Measurements from ENCODE around the gene SERPINE1.
"Not testable (repeated sequence)": the region's sequence is repeated elsewhere in the genome, so short reads cannot be mapped to it uniquely, and the experiment has no call there.

The SERPINE1 gene

GRCh38 chr7:101119876-101120275 lies 7.0 kb upstream of the SERPINE1 start:
- Histone ChIP-seq H3K4me1 (ENCODE audit: control insufficient read depth, low read length) (no peaks in the 10 kb centered on the region), H3K36me3 (ENCODE audit: control insufficient read depth, low read length) (no peaks in the 10 kb centered on the region), H3K9me2 (replicated peaks; ENCODE audit: control insufficient read depth, low read length) (no peaks in the 10 kb centered on the region), H3K4me3 (ENCODE audit: low read length) (no peak overlapping the region), H3K79me2 (ENCODE audit: control insufficient read depth, low read length) (no peaks in the 10 kb centered on the region), H3K27me3 (ENCODE audit: control insufficient read depth, low read length) (peaks cover 33% of the 10 kb centered on the region), H3K27ac (ENCODE audit: low read depth, low read length) (no peak overlapping the region), H3K9me3 (ENCODE audit: control insufficient read depth, insufficient read depth, low read length) (no peaks in the 10 kb centered on the region), H3F3A (ENCODE audit: control insufficient read depth, insufficient read depth) (no peaks in the 10 kb centered on the region), H3K4me2 (ENCODE audit: low read length) (no peak overlapping the region), H4K20me1 (ENCODE audit: control insufficient read depth, insufficient read depth, low read depth, low read length) (no peaks in the 10 kb centered on the region)
- TF ChIP-seq CTCF (IDR thresholded peaks at IDR 0.05; ENCODE audit: low read depth, low read length, poor library complexity, severe bottlenecking), result no peak
- TF ChIP-seq EZH2phosphoT487 (IDR thresholded peaks at IDR 0.05; ENCODE audit: borderline replicate concordance, low read length), result no peak

DNA sequence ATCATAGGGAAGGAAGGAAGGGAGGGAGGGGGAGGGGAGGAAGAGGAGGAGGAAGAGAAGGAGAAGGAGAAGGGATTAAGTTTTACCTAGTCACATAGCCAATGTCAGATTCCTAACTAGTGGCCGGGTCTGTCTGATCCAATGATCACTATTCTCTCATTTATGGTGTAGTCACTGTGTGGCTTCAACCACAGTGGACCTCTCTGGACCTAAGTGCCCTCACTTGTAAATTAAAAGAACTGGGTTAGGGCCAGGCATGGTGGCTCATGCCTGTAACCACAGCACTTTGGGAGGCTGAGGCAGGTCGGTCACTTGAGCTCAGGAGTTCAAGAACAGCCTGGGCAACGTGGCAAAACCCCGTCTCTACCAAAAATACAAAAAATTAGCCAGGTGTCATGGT lies 6.6 kb upstream of the SERPINE1 start:
- Histone ChIP-seq H3K27ac (ENCODE audit: low read depth, low read length) (no peak overlapping the region), H3K4me3 (ENCODE audit: low read length) (no peak overlapping the region), H3K4me1 (ENCODE audit: control insufficient read depth, low read length) (no peaks in the 10 kb centered on the region), H3K27me3 (ENCODE audit: control insufficient read depth, low read length) (peaks cover 35% of the 10 kb centered on the region), H3K36me3 (ENCODE audit: control insufficient read depth, low read length) (no peaks in the 10 kb centered on the region), H4K20me1 (ENCODE audit: control insufficient read depth, insufficient read depth, low read depth, low read length) (no peaks in the 10 kb centered on the region), H3K9me3 (ENCODE audit: control insufficient read depth, insufficient read depth, low read length) (no peaks in the 10 kb centered on the region), H3K9me2 (replicated peaks; ENCODE audit: control insufficient read depth, low read length) (no peaks in the 10 kb centered on the region), H3K4me2 (ENCODE audit: low read length) (no peak overlapping the region), H3K79me2 (ENCODE audit: control insufficient read depth, low read length) (no peaks in the 10 kb centered on the region), H3F3A (ENCODE audit: control insufficient read depth, insufficient read depth) (no peaks in the 10 kb centered on the region)
- TF ChIP-seq CTCF (IDR thresholded peaks at IDR 0.05; ENCODE audit: low read depth, low read length, poor library complexity, severe bottlenecking) (no peak), EZH2phosphoT487 (IDR thresholded peaks at IDR 0.05; ENCODE audit: borderline replicate concordance, low read length) (no peak)

DNA sequence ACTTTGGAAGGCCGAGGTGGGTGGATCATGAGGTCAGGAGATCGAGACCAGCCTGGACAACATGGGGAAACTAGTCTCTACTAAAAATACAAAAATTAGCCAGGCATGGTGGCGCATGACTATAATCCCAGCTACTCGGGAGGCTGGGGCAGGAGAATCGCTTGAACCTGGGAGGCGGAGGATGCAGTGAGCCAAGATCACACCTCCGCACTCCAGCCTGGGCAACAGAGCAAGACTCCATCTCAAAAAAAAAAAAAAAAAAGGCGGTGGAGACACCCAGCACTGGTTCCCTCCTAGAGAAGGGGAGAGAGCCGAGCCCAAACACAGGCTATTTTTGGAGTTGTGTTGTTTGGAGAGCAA lies 5.3 kb upstream of the SERPINE1 start:
- peaks cover 43% of the 10 kb centered on the region for H3K27me3 ChIP-seq (ENCODE audit: control insufficient read depth, low read length)
- H3F3A ChIP-seq (ENCODE audit: control insufficient read depth, insufficient read depth); H3K27ac ChIP-seq (ENCODE audit: low read depth, low read length): not testable (repeated sequence)

DNA sequence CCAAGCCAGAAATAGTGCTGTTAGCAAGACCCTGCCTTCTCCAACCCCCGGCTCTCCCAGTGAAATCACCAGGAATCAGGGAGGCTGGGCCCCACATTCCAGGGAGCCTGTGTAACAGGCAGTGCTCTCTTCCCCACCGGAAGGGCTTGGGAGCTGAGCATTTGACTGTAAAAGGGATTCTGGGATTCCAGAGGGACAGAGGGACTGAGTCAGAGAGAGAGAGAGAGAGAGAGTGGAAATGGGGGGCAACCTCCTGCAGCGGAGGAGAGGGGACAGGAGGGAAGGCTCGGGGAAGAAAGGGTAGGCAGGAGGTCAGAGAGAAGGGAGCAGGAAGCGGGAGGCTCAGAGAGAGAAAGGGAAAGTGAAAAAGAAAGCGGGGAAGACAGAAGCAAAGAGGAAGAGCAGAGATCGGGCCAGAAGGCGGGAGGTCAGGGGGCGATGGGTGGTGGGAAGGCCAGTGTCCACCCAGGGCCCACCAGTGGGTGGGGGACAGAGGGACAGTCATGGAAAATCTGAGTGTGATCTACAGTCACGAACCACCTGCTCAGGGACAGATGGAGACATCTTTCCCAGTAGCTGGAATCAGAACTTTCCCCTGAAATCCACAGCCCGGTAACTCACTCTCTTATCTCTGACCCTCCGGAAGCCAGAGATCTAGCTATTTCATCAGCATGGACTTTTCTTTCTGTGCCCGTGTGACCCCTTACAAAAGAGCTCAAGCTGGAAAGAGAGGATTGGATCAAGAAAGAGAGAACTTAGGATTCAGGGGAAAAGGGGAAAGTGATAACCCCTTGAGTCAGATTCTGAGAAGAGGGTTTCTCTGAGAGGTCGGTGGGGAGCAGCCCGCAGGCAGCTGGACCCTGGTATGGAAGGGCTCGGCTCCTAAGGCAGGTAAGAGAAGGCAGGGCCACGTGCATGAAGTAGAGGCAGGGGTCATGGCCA lies 4.6 kb upstream of the SERPINE1 start:
- Histone ChIP-seq H3K4me3 (ENCODE audit: low read length) (no peak overlapping the region), H3K36me3 (ENCODE audit: control insufficient read depth, low read length) (no peaks in the 10 kb centered on the region), H3K79me2 (ENCODE audit: control insufficient read depth, low read length) (no peaks in the 10 kb centered on the region), H3K27ac (ENCODE audit: low read depth, low read length) (no peak overlapping the region), H3K4me2 (ENCODE audit: low read length) (no peak overlapping the region), H3F3A (ENCODE audit: control insufficient read depth, insufficient read depth) (no peaks in the 10 kb centered on the region), H3K27me3 (ENCODE audit: control insufficient read depth, low read length) (peaks cover 49% of the 10 kb centered on the region), H3K9me2 (replicated peaks; ENCODE audit: control insufficient read depth, low read length) (no peaks in the 10 kb centered on the region), H3K9me3 (ENCODE audit: control insufficient read depth, insufficient read depth, low read length) (no peaks in the 10 kb centered on the region), H4K20me1 (ENCODE audit: control insufficient read depth, insufficient read depth, low read depth, low read length) (no peaks in the 10 kb centered on the region), H3K4me1 (ENCODE audit: control insufficient read depth, low read length) (peaks cover 8% of the 10 kb centered on the region)
- TF ChIP-seq EZH2phosphoT487 (IDR thresholded peaks at IDR 0.05; ENCODE audit: borderline replicate concordance, low read length) (no peak), CTCF (IDR thresholded peaks at IDR 0.05; ENCODE audit: low read depth, low read length, poor library complexity, severe bottlenecking) (no peak)

More for the DNA sequence above, 5.3 kb upstream of the SERPINE1 start:
- not testable (repeated sequence) for H4K20me1 ChIP-seq (ENCODE audit: control insufficient read depth, insufficient read depth, low read depth, low read length); H3K36me3 ChIP-seq (ENCODE audit: control insufficient read depth, low read length); H3K79me2 ChIP-seq (ENCODE audit: control insufficient read depth, low read length); H3K4me3 ChIP-seq (ENCODE audit: low read length); H3K9me2 ChIP-seq (replicated peaks; ENCODE audit: control insufficient read depth, low read length); H3K9me3 ChIP-seq (ENCODE audit: control insufficient read depth, insufficient read depth, low read length); H3K4me1 ChIP-seq (ENCODE audit: control insufficient read depth, low read length); H3K4me2 ChIP-seq (ENCODE audit: low read length)

All from DOHH2 (cell line).